ENCODE data around the gene ALDOB.

ALDOB gene

GRCh38 chr9:101371813-101372212 is 63.8 kb downstream of the ALDOB start:
- H3K4me3 ChIP-seq (ENCODE audit: low read depth, low read length) = no peak overlapping the region
- DNase-seq (ENCODE audit: low read depth) = no peak
- TF ChIP-seq CTCF (IDR thresholded peaks at IDR 0.05; ENCODE audit: control insufficient read depth, extremely low read depth, insufficient read depth) = no peak

Data from LNCaP clone FGC (cell line).